Measurements from ENCODE around the gene PAX4.

Gene PAX4

GRCh38 chr7:127620406-127621233 is 2.7 kb upstream of the PAX4 start:
- Histone ChIP-seq H3K4me3 (ENCODE audit: low read depth in 1 of 2, low read length in 2 of 2) (no peak overlapping the region), H3K4me1 (ENCODE audit: control insufficient read depth in 1 of 2, insufficient read depth in 2 of 2, low read length in 2 of 2) (no peaks in the 10 kb centered on the region), H3K9me3 (ENCODE audit: control insufficient read depth in 1 of 2, low read length in 2 of 2) (no peaks in the 10 kb centered on the region), H3K27me3 (ENCODE audit: low read depth, low read length) (peaks cover 6% of the 10 kb centered on the region), H3K27ac (ENCODE audit: low read length) (no peak overlapping the region), H3K36me3 (ENCODE audit: control insufficient read depth in 1 of 2, insufficient read depth in 2 of 2, low read length in 2 of 2) (no peaks in the 10 kb centered on the region)

GRCh38 chr7:127619681-127620405 is 1.9 kb upstream of the PAX4 start:
- H3K27me3 ChIP-seq (ENCODE audit: low read depth, low read length), result peaks cover 6% of the 10 kb centered on the region
- no peaks in the 10 kb centered on the region for H3K36me3 ChIP-seq (ENCODE audit: control insufficient read depth in 1 of 2, insufficient read depth in 2 of 2, low read length in 2 of 2)
- no peaks in the 10 kb centered on the region for H3K4me1 ChIP-seq (ENCODE audit: control insufficient read depth in 1 of 2, insufficient read depth in 2 of 2, low read length in 2 of 2)
- H3K9me3 ChIP-seq (ENCODE audit: control insufficient read depth in 1 of 2, low read length in 2 of 2), result no peaks in the 10 kb centered on the region
- no peak overlapping the region for H3K27ac ChIP-seq (ENCODE audit: low read length)
- no peak overlapping the region for H3K4me3 ChIP-seq (ENCODE audit: low read depth in 1 of 2, low read length in 2 of 2)

GRCh38 chr7:127618775-127619174 is 833 bp upstream of the PAX4 start:
- Histone ChIP-seq H3K27me3 (ENCODE audit: low read depth, low read length) (peaks cover 6% of the 10 kb centered on the region), H3K4me3 (ENCODE audit: low read depth in 1 of 2, low read length in 2 of 2) (no peak overlapping the region), H3K27ac (ENCODE audit: low read length) (no peak overlapping the region), H3K9me3 (ENCODE audit: control insufficient read depth in 1 of 2, low read length in 2 of 2) (no peaks in the 10 kb centered on the region), H3K4me1 (ENCODE audit: control insufficient read depth in 1 of 2, insufficient read depth in 2 of 2, low read length in 2 of 2) (no peaks in the 10 kb centered on the region), H3K36me3 (ENCODE audit: control insufficient read depth in 1 of 2, insufficient read depth in 2 of 2, low read length in 2 of 2) (no peaks in the 10 kb centered on the region)

GRCh38 chr7:127616724-127617123 is 1.2 kb downstream of the PAX4 start:
- H3K4me3 ChIP-seq (ENCODE audit: low read depth in 1 of 2, low read length in 2 of 2), result no peak overlapping the region
- no peaks in the 10 kb centered on the region for H3K9me3 ChIP-seq (ENCODE audit: control insufficient read depth in 1 of 2, low read length in 2 of 2)
- H3K36me3 ChIP-seq (ENCODE audit: control insufficient read depth in 1 of 2, insufficient read depth in 2 of 2, low read length in 2 of 2), result no peaks in the 10 kb centered on the region
- no peak overlapping the region for H3K27ac ChIP-seq (ENCODE audit: low read length)
- peaks cover 6% of the 10 kb centered on the region for H3K27me3 ChIP-seq (ENCODE audit: low read depth, low read length)
- H3K4me1 ChIP-seq (ENCODE audit: control insufficient read depth in 1 of 2, insufficient read depth in 2 of 2, low read length in 2 of 2), result no peaks in the 10 kb centered on the region

- no peaks in the 10 kb centered on the region for H3K36me3 ChIP-seq (ENCODE audit: control insufficient read depth in 1 of 2, insufficient read depth in 2 of 2, low read length in 2 of 2)
- no peaks in the 10 kb centered on the region for H3K4me1 ChIP-seq (ENCODE audit: control insufficient read depth in 1 of 2, insufficient read depth in 2 of 2, low read length in 2 of 2)
- H3K27me3 ChIP-seq (ENCODE audit: low read depth, low read length), result no peaks in the 10 kb centered on the region
- peaks cover 0 to 6% of the 10 kb centered on the region in 2 donors for H3K9me3 ChIP-seq (ENCODE audit: control insufficient read depth in 1 of 2, low read length in 2 of 2)
- no peak overlapping the region for H3K27ac ChIP-seq (ENCODE audit: low read length)
- no peak overlapping the region for H3K4me3 ChIP-seq (ENCODE audit: low read depth in 1 of 2, low read length in 2 of 2)
These were observed 5.7 kb downstream of the PAX4 start for GRCh38 chr7:127612263-127612662.

DNA sequence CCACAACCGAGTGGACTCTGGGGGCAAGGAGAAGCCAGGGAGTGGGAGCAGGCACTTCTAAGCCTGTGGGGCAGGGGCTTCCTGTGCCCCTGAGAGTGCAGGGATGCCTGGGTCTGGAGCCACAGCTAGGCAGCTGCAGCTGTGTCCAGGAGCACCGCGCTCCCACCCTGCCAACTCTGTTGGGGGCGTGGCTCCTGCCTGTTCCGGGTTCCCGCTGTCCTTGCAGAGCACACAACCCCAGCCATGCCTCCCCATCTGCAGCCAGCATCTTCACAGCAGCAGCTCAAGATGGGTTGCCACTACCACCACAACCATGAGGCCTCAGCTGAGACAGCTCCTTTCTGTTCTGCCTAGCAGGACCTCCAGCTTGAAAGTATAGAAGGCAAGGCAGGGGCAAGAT is 8.6 kb downstream of the PAX4 start:
- Histone ChIP-seq H3K4me1 (ENCODE audit: control insufficient read depth in 1 of 2, insufficient read depth in 2 of 2, low read length in 2 of 2) (no peaks in the 10 kb centered on the region), H3K9me3 (ENCODE audit: control insufficient read depth in 1 of 2, low read length in 2 of 2) (peaks cover 0 to 6% of the 10 kb centered on the region in 2 donors), H3K27ac (ENCODE audit: low read length) (no peak overlapping the region), H3K4me3 (ENCODE audit: low read depth in 1 of 2, low read length in 2 of 2) (no peak overlapping the region), H3K27me3 (ENCODE audit: low read depth, low read length) (no peaks in the 10 kb centered on the region), H3K36me3 (ENCODE audit: control insufficient read depth in 1 of 2, insufficient read depth in 2 of 2, low read length in 2 of 2) (no peaks in the 10 kb centered on the region)

- Histone ChIP-seq H3K9me3 (ENCODE audit: control insufficient read depth in 1 of 2, low read length in 2 of 2) (peaks cover 0 to 6% of the 10 kb centered on the region in 2 donors), H3K4me3 (ENCODE audit: low read depth in 1 of 2, low read length in 2 of 2) (no peak overlapping the region), H3K4me1 (ENCODE audit: control insufficient read depth in 1 of 2, insufficient read depth in 2 of 2, low read length in 2 of 2) (no peaks in the 10 kb centered on the region), H3K36me3 (ENCODE audit: control insufficient read depth in 1 of 2, insufficient read depth in 2 of 2, low read length in 2 of 2) (no peaks in the 10 kb centered on the region), H3K27me3 (ENCODE audit: low read depth, low read length) (no peaks in the 10 kb centered on the region), H3K27ac (ENCODE audit: low read length) (no peak overlapping the region)
These were observed 9.5 kb downstream of the PAX4 start for GRCh38 chr7:127608446-127608845.

DNA sequence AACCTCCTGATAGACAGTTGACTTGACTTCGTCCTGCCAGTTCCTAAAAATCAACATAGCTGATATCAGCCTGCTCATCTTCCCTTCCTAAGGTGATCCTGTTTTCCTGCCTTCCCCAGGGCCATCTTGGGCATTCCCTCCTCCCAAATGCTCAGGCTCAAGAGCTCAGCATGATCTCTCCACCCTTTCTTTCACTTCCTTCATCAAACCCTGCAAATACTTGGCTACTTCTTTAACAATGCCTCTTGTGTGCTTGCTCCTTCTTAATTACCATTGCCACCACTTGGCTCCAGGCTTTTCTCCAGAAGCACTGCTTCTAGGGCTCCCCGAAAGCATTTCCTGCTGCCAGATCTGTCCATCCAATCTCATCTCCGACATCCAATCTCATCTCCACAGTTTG is 17.1 kb downstream of the PAX4 start:
- no peak overlapping the region for H3K27ac ChIP-seq (ENCODE audit: low read length)
- no peak overlapping the region for H3K4me3 ChIP-seq (ENCODE audit: low read depth in 1 of 2, low read length in 2 of 2)
- H3K4me1 ChIP-seq (ENCODE audit: control insufficient read depth in 1 of 2, insufficient read depth in 2 of 2, low read length in 2 of 2), result no peaks in the 10 kb centered on the region
- H3K27me3 ChIP-seq (ENCODE audit: low read depth, low read length), result no peaks in the 10 kb centered on the region
- no peaks in the 10 kb centered on the region for H3K9me3 ChIP-seq (ENCODE audit: control insufficient read depth in 1 of 2, low read length in 2 of 2)
- H3K36me3 ChIP-seq (ENCODE audit: control insufficient read depth in 1 of 2, insufficient read depth in 2 of 2, low read length in 2 of 2), result no peaks in the 10 kb centered on the region

DNA sequence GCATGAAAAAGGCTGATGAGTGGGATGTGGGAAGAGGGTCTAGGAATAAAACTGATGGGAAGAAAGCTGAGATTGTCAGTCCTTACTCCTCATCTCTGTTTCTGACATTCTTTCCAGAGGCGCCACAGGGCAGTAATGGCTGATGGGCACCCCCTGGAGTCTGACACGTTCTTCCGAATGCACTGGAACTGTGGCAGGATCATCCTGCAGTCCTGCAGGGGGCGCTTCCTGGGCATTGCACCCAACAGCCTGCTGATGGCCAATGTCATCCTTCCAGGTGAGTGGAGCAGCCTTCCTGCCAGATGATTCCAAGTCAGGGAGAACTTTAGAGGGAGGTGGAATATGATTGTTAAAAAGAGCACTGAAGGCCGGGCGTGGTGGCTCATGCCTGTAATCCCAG is 19.6 kb downstream of the PAX4 start:
- no peaks in the 10 kb centered on the region for H3K9me3 ChIP-seq (ENCODE audit: control insufficient read depth in 1 of 2, low read length in 2 of 2)
- H3K27ac ChIP-seq (ENCODE audit: low read length), result no peak overlapping the region
- no peaks in the 10 kb centered on the region for H3K36me3 ChIP-seq (ENCODE audit: control insufficient read depth in 1 of 2, insufficient read depth in 2 of 2, low read length in 2 of 2)
- no peaks in the 10 kb centered on the region for H3K4me1 ChIP-seq (ENCODE audit: control insufficient read depth in 1 of 2, insufficient read depth in 2 of 2, low read length in 2 of 2)
- H3K27me3 ChIP-seq (ENCODE audit: low read depth, low read length), result no peaks in the 10 kb centered on the region
- H3K4me3 ChIP-seq (ENCODE audit: low read depth in 1 of 2, low read length in 2 of 2), result no peak overlapping the region

GRCh38 chr7:127595737-127596136 is 22.2 kb downstream of the PAX4 start:
- Histone ChIP-seq H3K36me3 (ENCODE audit: control insufficient read depth in 1 of 2, insufficient read depth in 2 of 2, low read length in 2 of 2) (peaks cover 11 to 13% of the 10 kb centered on the region in 2 donors), H3K27me3 (ENCODE audit: low read depth, low read length) (no peaks in the 10 kb centered on the region), H3K27ac (ENCODE audit: low read length) (no peak overlapping the region), H3K9me3 (ENCODE audit: control insufficient read depth in 1 of 2, low read length in 2 of 2) (no peaks in the 10 kb centered on the region), H3K4me3 (ENCODE audit: low read depth in 1 of 2, low read length in 2 of 2) (no peak overlapping the region), H3K4me1 (ENCODE audit: control insufficient read depth in 1 of 2, insufficient read depth in 2 of 2, low read length in 2 of 2) (no peaks in the 10 kb centered on the region)

GRCh38 chr7:127594490-127594889 is 23.5 kb downstream of the PAX4 start:
- H3K9me3 ChIP-seq (ENCODE audit: control insufficient read depth in 1 of 2, low read length in 2 of 2), result no peaks in the 10 kb centered on the region
- no peak overlapping the region for H3K4me3 ChIP-seq (ENCODE audit: low read depth in 1 of 2, low read length in 2 of 2)
- peaks cover 17 to 18% of the 10 kb centered on the region in 2 donors for H3K36me3 ChIP-seq (ENCODE audit: control insufficient read depth in 1 of 2, insufficient read depth in 2 of 2, low read length in 2 of 2)
- no peaks in the 10 kb centered on the region for H3K27me3 ChIP-seq (ENCODE audit: low read depth, low read length)
- peaks cover 5 to 8% of the 10 kb centered on the region in 2 donors for H3K4me1 ChIP-seq (ENCODE audit: control insufficient read depth in 1 of 2, insufficient read depth in 2 of 2, low read length in 2 of 2)
- H3K27ac ChIP-seq (ENCODE audit: low read length), result no peak overlapping the region
